Colonic mucosa (tissue), 4 donors: ENCODE measurements around the gene PEX5L. TPM values are rescaled to one million over a fixed set of nuclear protein-coding genes. Genes with fewer than 3 reads are reported as not detected.

Experiments
- DNase-seq: peaks from one replicate; pipeline ENCODE4 v3.0.0-alpha.2; 2020
- H3K27ac ChIP-seq: fragments of 200-600 bp; one replicate; pipeline ENCODE4 v1.8.0; 2021
- H3K27me3 ChIP-seq: fragments of 200-600 bp; one replicate; pipeline ENCODE4 v1.8.0; 2021
- H3K36me3 ChIP-seq: fragments of 200-600 bp; one replicate; pipeline ENCODE4 v1.8.0; 2021
- H3K4me1 ChIP-seq: fragments of 200-600 bp; one replicate; pipeline ENCODE4 v1.8.0; 2021; ENCODE audit warnings: mild to moderate bottlenecking
- H3K4me3 ChIP-seq: fragments of 200-600 bp; one replicate; pipeline ENCODE4 v1.8.0; 2021
- H3K9ac ChIP-seq, 2 donors: one replicate each; pipeline ENCODE4 v1.7.0; 2013; ENCODE audit warnings: control low read depth in 2 of 2, low read depth in 2 of 2, low read length in 2 of 2
- H3K9me3 ChIP-seq: fragments of 200-600 bp; one replicate; pipeline ENCODE4 v1.8.0; 2021
- intact Hi-C: fragments of 100-400 bp; cut with DNase I; formaldehyde crosslinking; loops from one replicate; pipeline ENCODE4 v1.14.1; 2022
- total RNA-seq, 2 donors: library from RNA; stranded (reverse); fragmentation: NEBNext Ultra II Directional in 1 of 2; extraction: Animal tissue kit (Norgen Biotek cat#: 25700) in 1 of 2; gene quantifications; one replicate each; pipeline ENCODE4 v1.2.1, GENCODE V29; 2021
- TF ChIP-seq, protein P1 (sequence below): fragments of 200-600 bp; IDR thresholded peaks from one replicate; pipeline ENCODE4 v1.8.0; 2022; ENCODE audit warnings: antibody characterized with exemption, mild to moderate bottlenecking
- donor health status: healthy.
- donor health status: DM: no; HTN: no; CAD: no.
- donor health status: DM: no; HTN: no; CAD: no.

PEX5L gene
- total RNA-seq, 2 donors from 2014 or later, result not detected

DNA sequence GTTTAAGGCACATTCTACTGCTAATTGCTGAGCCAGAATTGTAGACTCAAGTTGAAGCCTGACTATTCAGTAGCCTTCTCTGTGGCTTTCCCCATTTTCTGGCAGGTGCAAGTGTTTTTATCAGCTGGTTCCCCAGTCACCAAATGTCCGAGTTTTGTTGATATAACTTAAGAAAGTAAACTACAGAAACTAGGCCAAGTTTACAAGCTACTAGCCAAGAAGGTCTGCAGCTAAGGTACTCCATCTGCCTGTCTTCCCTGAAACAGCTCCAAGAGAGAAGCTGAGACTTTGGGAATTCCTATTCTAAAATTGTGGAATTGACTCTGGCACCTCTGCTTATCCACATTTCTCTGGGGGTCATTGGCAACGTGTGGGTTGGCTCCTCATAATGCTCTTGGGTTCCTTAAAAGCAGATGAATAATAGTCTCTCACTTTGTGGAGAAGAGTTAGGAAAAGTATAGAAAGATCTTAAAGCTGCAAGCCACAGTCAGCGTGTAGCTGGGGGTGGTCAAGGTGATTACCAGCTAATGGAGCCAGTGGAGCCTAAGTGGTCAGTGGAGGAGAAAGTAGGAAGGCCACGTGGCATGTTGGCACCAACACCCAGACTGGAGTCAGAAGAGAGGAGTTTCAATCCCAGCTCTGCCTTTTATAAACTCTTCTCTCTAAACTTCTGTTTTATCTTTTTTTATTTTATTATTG, 128.8 kb downstream of the PEX5L start:
- no peak overlapping the region for H3K27ac ChIP-seq
- no peak for DNase-seq
- H3K9me3 ChIP-seq, result no peaks in the 10 kb centered on the region
- H3K9ac ChIP-seq, result no peak overlapping the region
- intact Hi-C loops, result no loop called here
- no peaks in the 10 kb centered on the region for H3K27me3 ChIP-seq
- H3K4me1 ChIP-seq, result no peaks in the 10 kb centered on the region
- TF ChIP-seq, protein P1, sequence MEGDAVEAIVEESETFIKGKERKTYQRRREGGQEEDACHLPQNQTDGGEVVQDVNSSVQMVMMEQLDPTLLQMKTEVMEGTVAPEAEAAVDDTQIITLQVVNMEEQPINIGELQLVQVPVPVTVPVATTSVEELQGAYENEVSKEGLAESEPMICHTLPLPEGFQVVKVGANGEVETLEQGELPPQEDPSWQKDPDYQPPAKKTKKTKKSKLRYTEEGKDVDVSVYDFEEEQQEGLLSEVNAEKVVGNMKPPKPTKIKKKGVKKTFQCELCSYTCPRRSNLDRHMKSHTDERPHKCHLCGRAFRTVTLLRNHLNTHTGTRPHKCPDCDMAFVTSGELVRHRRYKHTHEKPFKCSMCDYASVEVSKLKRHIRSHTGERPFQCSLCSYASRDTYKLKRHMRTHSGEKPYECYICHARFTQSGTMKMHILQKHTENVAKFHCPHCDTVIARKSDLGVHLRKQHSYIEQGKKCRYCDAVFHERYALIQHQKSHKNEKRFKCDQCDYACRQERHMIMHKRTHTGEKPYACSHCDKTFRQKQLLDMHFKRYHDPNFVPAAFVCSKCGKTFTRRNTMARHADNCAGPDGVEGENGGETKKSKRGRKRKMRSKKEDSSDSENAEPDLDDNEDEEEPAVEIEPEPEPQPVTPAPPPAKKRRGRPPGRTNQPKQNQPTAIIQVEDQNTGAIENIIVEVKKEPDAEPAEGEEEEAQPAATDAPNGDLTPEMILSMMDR, result no peak
- no peaks in the 10 kb centered on the region for H3K36me3 ChIP-seq
- H3K4me3 ChIP-seq, result no peak overlapping the region

DNA sequence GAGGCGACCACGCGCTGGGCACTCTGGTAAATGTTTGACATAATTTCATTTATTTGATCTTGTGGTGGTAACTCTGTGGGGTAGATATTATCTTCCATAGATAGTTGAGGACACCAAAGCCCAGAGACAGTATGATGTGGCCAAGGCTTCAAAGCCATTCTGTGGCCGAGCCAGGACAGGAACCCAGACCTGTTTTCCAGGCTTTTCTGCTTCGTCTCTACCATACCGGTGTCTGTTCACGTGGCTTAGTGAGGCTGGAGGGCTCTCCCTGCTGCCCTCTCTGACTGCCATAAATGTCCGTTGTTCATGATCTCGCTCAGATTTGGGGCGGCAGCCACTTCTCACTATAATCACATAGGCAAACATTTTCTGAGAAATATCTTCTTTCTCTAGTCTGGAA, 134.7 kb downstream of the PEX5L start:
- TF ChIP-seq, protein P1, result no peak
- H3K27ac ChIP-seq, result no peak overlapping the region
- no peaks in the 10 kb centered on the region for H3K9me3 ChIP-seq
- H3K4me3 ChIP-seq, result no peak overlapping the region
- H3K4me1 ChIP-seq, result no peaks in the 10 kb centered on the region
- H3K27me3 ChIP-seq, result no peaks in the 10 kb centered on the region
- intact Hi-C loops, result no loop called here
- H3K36me3 ChIP-seq, result no peaks in the 10 kb centered on the region
- no peak overlapping the region for H3K9ac ChIP-seq
- no peak for DNase-seq

DNA sequence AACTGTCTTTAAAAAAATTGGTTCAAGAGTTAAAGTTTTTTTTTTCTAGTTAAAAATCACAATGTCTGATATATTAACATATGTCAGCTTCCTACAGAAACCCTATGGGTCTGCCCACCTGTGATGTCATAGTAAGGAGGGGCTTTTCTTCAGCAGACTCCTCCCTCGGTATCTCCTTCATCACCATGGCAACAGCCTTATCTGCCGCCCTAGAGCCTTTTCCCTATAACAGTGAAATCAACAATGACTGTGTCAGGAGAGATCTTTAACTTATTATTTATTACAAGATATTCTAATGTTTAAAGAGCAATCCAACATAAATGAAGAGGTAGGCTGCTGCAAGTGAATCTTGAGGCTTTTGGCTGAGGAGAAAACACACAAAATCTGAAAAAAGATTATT, 138.7 kb downstream of the PEX5L start:
- H3K27ac ChIP-seq, result no peak overlapping the region
- no peaks in the 10 kb centered on the region for H3K36me3 ChIP-seq
- no peaks in the 10 kb centered on the region for H3K27me3 ChIP-seq
- no peak for DNase-seq
- no peaks in the 10 kb centered on the region for H3K9me3 ChIP-seq
- TF ChIP-seq, protein P1, result no peak
- intact Hi-C loops, result no loop called here
- no peaks in the 10 kb centered on the region for H3K4me1 ChIP-seq
- H3K9ac ChIP-seq, result no peak overlapping the region
- no peak overlapping the region for H3K4me3 ChIP-seq

DNA sequence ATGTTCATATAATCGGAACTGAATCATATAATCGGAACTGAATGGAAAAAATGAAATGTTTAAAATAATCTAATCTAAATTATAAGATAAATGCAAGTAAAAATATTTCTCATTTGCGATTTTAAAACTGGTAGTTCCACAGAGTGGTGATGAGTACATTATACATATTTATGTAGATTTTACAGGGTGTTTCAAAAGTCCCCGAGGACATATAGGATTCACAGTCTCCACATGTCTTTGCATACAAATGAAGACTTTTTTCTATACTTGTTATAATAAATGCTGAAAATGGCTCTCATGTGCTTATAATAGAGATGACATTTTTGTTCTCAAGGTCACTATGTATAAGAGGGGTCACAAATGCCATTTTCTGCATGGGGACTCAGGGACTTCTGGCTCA, 139.5 kb downstream of the PEX5L start:
- Histone ChIP-seq H3K36me3 (no peaks in the 10 kb centered on the region), H3K9me3 (no peaks in the 10 kb centered on the region), H3K27me3 (no peaks in the 10 kb centered on the region), H3K9ac (no peak overlapping the region), H3K4me1 (no peaks in the 10 kb centered on the region), H3K27ac (no peak overlapping the region), H3K4me3 (no peak overlapping the region)
- intact Hi-C loops, result no loop called here
- TF ChIP-seq, protein P1, result no peak
- no peak for DNase-seq

DNA sequence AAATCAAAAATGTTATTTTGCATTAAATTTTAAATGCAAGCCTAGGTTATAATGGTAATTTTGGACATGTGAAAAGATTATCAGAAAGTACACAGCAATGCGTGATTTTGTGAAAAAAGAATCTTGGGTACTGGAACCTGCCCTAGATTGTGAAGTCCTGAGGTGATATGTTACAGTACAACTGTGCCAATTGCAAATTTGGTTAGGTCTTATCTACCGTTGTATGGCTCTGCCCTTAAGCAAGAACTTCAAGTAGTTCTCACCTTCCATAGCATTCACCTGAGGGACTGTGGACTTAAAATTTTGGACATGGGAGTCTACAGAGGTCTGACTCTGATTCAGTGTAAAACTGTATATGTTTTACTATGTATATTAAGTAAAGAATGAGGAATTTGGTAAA, 140.2 kb downstream of the PEX5L start:
- Histone ChIP-seq H3K4me3 (no peak overlapping the region), H3K9me3 (no peaks in the 10 kb centered on the region), H3K4me1 (no peaks in the 10 kb centered on the region), H3K27ac (no peak overlapping the region), H3K9ac (no peak overlapping the region), H3K36me3 (no peaks in the 10 kb centered on the region), H3K27me3 (no peaks in the 10 kb centered on the region)
- intact Hi-C loops, result no loop called here
- TF ChIP-seq, protein P1, result no peak
- DNase-seq, result no peak
